Liver (tissue), 2 donors: ENCODE data around the gene ZSCAN10.

ENCODE experiments used
- GABPA ChIP-seq, 2 donors: IDR thresholded peaks in 1 of 2; conservative IDR thresholded peaks in 1 of 2; 2 replicates each; pipeline ENCODE4 v1.6.1; 2016; ENCODE audit warnings: antibody characterized with exemption in 2 of 2, mild to moderate bottlenecking in 1 of 2, moderate library complexity in 1 of 2
- RAD21 ChIP-seq, 2 donors: IDR thresholded peaks; 2 replicates each; pipeline ENCODE4 v1.6.1; 2016; ENCODE audit warnings: antibody characterized with exemption in 2 of 2, mild to moderate bottlenecking in 2 of 2
- REST ChIP-seq: IDR thresholded peaks from 2 replicates; pipeline ENCODE4 v1.6.1; 2016; ENCODE audit warnings: antibody characterized with exemption, mild to moderate bottlenecking
- TAF1 ChIP-seq: conservative IDR thresholded peaks from 2 replicates; pipeline ENCODE4 v1.6.1; 2016; ENCODE audit warnings: antibody characterized with exemption, mild to moderate bottlenecking
- YY1 ChIP-seq: IDR thresholded peaks from 2 replicates; pipeline ENCODE4 v1.6.1; 2016; ENCODE audit warnings: antibody characterized with exemption, mild to moderate bottlenecking
- donor health status: healthy.

DNA sequence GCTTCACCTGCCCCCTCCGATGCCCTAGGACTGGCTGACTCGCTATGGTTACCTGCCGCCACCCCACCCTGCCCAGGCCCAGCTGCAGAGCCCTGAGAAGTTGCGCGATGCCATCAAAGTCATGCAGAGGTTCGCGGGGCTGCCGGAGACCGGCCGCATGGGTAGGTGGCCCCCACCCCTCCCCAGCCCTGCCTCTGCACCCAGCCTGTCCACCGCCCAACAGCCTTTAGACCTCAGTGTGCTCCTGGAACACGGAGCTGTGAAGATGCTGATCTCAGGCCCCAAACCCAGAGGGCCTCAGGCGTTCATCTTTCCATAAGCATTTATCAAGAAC lies 51.7 kb downstream of the ZSCAN10 start:
- TF ChIP-seq GABPA (IDR thresholded peaks at IDR 0.05 in 1 of 2, conservative IDR thresholded peaks at IDR 0.05 in 1 of 2) (no peak), TAF1 (no peak), RAD21 (IDR thresholded peaks at IDR 0.05) (no peak), YY1 (no peak), REST (no peak)
